COLO829 (cell line): ENCODE measurements around the gene MTMR1.
A peak's percentile ranks its signal among the peaks of the same experiment; 100 is the strongest.

Experiments
- DNase-seq: peaks from one replicate; pipeline ENCODE4 v3.0.0; 2012; ENCODE audit warnings: low spot score

The MTMR1 gene

DNA sequence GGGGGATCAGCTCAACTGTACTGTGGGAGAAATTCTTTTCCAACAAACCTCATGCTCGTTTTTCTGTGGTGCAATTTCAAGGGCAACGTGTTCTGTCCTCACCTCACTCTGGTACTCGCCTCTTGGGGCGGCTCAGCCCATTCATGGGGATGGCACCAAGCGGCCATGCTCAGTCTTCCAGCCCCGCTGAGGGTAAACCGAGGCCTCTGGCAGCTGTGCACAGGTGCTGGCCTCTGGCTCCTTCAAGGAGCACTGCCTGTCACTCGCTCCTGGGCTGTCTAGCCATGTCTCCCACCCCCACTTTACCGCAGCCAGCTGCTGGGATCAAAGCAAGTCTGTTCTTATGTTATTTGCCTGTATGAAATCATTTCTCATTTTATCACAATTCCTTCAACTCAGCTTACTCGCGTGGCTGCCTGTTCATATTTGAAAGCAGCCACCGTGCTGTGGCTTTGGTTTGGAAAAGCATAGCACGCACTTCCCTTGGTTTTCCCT lies 70.2 kb downstream of the MTMR1 start:
- DNase-seq, result no peak

GRCh38 chrX:150763810-150764209 lies 70.6 kb downstream of the MTMR1 start:
- DNase-seq, result no peak

DNA sequence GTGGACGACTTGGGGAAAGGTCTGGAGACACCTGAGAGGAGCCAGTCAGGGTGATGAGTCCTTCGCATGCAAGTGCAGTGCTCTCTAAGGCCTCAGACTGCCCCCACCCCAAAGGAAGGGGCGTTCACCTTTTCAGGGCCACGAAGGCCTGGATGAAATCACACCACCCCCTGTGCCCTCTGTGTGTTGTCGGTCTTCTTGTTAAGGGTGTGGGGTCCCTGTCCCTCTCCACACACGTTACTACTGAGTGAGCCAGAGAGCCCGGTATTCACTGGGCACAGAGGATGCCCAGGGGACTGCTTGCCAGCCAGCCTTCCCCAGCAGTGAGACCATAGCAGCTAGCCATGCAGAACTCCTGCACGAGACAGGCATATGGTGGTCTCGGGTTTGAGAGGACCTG lies 72.0 kb downstream of the MTMR1 start:
- DNase-seq, result no peak

GRCh38 chrX:150765782-150766350 lies 72.7 kb downstream of the MTMR1 start:
- DNase-seq, result no peak

DNA sequence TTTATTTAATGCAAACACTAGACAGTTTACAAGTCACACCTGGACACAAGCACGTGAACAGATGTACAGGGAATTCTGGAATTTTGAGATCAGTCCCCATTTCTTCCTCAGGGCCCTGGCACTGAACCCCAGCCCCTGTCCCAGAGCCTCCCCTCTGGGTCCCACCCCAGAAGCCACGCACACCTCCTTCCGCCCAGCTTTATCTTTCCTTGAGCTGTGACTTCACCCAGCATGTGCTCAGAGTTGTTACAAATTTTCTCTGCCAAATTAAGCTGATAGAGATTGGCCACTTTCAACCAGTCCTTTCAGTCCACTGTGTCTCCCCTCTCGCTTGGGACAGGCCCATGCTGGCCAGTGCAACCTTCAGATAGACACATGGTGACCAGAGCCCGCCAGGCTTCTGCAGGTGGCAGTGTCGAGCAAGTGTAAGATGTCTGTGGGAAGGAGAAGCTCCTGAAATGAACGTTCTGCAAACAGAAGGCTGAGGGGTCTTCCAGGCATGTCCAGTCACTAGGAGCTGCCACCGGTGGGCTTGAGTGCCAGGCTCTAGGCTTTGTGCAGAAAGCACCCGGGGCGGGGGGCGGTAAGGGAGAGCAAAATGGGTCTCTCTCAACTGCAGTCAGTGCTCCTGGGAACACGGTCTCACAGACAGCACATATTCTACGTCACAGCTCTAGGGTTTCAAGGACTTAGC lies 73.3 kb downstream of the MTMR1 start:
- DNase-seq, result no peak

DNA sequence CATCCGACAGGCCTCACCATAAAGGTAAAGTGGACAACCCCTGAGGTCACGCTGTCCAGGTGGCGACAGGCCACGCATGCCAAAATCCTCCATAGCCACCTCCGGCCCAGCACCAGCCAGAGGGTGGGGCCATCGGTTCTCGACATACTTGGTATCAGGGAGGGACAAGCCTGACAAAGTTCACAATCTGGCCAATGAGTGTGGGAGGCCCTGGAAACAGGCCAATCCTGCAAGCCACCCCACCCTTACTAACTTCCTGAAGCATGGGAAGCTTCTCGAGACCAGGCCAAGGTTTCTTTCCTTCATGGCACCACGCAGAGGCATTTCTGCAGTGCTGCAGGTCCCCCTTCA lies 73.8 kb downstream of the MTMR1 start:
- no peak for DNase-seq

GRCh38 chrX:150767475-150768131 lies 74.4 kb downstream of the MTMR1 start:
- DNase-seq, result no peak

DNA sequence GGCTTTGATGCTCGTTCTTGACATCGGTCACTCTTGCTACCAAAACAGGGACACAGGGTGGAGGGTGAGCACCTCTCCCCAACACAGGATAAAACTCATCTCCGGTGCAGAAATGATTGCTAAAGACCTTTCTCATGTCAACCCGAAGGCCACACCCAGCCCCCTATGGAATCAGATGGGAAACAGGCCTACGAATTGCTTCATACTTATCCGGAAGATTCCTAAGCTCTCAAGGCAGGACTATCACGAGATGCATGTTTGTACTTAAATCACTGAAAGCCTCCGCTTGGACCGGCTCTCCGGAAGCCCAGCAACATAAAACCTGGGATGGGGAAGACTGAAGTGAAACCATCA lies 74.9 kb downstream of the MTMR1 start:
- DNase-seq, result no peak

- DNase-seq, result no peak
Observed at GRCh38 chrX:150768580-150769190, 75.5 kb downstream of the MTMR1 start.

DNA sequence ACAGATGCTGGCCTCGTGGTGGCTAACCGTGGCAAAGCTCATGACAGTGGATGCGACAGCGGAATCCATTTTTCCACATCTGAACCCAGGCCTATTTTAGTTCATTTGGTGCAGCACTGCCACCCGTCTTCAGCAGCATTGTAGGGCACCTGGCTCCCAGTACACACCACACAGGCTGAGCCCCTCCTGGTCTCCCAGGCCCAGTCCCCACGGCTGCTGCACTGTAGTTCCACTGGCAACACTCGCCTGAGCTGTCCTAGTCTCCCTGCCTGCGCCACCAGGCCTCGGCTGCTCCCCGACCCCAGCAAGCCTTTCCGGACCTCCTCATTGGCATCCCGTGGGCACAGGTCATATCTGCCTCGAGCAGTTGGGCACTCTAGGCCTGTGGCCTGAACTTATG lies 76.2 kb downstream of the MTMR1 start:
- DNase-seq, result no peak

GRCh38 chrX:150770623-150771022 lies 77.4 kb downstream of the MTMR1 start:
- DNase-seq, result no peak

GRCh38 chrX:150771116-150771515 lies 77.9 kb downstream of the MTMR1 start:
- no peak for DNase-seq

DNA sequence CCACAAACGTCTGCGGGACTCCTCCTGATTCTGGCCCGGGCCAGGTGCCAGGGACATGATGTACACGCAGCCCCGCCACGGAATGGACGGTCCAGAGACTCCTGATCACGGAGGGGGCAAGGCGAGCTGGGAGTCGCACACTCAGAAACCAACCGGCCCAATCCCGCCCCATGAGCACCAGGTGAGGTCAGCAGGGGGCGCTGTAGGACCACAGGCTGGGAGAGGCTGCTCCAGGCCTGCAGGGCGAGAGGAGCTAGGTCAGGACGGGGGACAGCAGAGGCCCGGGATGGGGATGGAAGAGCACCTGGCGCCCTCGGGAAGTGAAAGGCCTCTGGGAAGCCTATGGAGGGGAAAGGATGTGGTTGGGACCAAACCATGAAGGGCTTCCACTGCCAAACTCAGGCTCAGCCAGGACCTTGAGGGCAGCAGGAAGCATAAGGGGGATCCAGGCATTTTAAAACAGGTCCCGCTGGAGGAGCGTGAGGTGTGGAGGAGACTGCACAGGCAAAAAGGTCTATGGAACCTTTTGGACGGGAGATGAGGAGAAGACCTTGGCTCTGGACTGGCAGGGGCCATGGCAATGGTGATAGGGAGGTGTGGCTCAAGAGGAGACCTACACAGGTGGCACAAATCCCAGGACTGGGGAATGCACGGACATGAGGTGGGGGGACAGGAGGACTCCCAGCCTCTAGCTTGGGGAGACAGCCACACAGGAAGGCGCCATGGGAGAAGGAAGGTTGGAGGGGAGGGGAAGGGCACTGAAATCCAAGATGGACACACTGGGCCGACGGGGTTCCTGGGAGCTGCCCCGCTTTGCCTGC lies 79.2 kb downstream of the MTMR1 start:
- DNase-seq, result peak; percentile 69

DNA sequence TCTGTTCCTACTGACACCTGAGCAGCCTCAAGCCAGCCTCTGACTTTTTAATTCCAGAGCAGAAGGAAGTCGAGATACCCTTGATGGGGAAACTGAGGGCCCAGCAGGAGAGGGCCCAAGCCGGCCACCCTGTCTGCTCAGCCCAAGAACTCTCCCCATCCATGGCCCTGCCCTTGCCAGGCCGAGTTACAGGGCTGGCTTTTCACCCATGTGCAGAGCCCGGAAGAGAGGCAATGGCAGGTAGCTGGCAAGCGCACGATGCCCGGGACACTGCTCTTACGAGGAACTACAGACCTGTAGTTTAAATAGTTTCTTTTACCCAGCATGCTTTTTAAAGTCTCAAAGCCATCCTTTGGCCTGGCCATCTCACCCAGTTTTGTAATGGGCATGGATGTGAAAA lies 79.9 kb downstream of the MTMR1 start:
- DNase-seq, result no peak

DNA sequence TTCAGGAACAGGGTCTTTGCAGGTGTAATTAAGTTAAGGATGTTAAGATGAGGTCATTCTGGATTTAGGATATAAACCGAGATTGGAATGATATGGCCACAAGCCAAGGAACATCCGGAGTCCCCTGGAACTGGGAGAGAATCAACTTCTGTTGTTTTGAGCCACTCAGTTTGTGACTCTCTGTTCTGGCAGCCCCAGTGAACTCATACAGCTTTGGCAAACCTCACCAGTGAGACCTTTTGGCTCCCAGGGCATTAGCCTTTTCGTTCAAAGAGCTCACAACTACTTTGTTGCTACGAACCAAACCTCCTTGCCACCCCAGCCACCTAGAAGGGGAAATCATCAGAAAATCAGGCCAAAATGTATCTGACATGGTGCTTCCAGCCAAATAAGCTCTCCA lies 80.4 kb downstream of the MTMR1 start:
- no peak for DNase-seq

GRCh38 chrX:150774798-150775568 lies 81.8 kb downstream of the MTMR1 start:
- DNase-seq, result no peak

DNA sequence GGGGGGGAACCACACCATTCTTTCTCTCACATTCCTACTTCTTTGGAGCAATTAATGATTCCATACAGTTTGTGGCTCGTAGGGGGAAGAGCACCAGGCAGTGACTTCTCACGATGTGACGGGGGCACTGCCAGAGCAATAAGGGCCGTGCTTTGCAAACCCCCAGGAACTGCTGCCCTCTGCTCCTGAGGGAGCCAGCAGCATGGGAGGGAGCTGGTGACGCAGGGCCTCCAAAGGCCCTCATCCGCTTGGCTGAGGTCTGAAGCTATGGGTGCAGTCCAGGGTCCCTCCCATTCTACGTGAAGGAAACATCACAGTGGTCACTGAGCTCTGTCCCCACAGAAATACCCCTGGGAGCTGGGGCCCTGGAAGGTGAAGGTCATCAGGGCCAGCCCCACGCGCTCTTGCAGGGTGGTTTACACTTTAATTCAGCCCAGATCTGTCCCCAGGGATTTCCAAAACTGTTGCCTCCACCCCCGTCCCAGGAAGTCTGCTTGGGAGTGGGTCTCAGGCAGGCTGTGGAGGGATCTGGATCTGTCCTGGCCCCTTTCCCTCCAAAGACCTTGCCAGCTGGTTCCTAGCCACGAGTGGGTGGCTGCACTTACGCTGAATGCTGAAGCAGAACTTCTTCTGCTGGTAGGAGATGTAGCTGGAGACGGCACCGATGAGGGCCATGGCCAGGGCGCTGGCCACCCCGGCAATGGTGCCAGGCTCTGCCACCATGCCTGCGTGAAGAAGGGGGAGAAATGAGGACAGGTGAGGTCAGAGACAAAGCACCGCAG lies 82.6 kb downstream of the MTMR1 start:
- no peak for DNase-seq

DNA sequence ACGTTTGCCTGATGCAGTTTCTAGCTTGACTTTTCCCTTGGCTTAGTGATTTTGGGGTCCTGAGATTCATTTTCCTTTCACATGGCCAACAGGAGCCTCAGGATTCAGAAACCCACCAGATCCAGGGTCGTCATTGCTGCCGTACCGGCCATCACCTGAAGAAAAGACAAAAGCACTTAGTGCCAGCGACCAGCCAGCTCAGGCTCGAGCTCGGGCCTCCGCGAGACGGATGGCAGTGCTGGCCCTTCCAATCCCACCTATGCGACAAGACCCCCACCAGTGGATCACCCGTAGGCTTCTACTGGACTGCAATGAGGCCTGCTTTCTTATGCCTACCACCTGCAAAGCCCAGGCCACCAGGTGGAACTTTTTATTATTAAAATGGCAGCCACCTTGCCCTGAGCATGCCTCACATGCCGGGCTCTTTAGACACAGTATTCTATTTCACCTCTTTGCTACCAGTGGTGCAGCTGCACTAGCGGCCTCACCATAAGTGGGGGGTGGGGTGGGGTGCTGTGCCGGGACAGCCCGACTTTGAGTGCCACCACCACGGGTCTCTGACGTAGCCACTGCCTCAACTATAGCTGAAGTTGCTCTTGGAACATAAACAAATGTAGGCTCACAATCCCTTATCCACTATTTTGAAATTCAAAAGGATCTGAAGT lies 84.3 kb downstream of the MTMR1 start:
- no peak for DNase-seq

GRCh38 chrX:150779385-150779784 lies 86.2 kb downstream of the MTMR1 start:
- no peak for DNase-seq

DNA sequence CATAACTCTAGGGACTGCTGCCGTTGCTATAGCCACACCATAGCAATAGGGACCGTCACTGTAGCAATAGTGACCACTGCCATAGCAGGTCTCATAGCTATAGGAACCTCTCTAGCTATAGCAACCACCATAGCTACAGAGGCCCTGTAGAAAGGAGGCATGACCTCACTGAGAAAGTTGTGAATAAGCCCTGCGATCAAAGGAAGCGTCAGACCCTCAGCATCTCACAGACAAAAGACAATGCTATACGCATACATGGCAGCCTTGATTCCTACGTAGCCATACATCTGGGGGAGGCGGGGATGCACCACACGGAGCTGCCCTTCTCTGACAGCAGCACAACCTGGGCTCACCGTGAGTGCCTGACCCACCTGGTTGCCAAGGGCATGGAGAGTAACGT lies 88.5 kb downstream of the MTMR1 start:
- DNase-seq, result no peak
